ENCODE measurements around the gene SLC47A2. TPM values are rescaled to one million over a fixed set of nuclear protein-coding genes. Genes with fewer than 3 reads are reported as not detected.
A peak's percentile ranks its signal among the peaks of the same experiment; 100 is the strongest.

Gene SLC47A2
- total RNA-seq, 1 experiment from 2014 or later, result not detected

DNA sequence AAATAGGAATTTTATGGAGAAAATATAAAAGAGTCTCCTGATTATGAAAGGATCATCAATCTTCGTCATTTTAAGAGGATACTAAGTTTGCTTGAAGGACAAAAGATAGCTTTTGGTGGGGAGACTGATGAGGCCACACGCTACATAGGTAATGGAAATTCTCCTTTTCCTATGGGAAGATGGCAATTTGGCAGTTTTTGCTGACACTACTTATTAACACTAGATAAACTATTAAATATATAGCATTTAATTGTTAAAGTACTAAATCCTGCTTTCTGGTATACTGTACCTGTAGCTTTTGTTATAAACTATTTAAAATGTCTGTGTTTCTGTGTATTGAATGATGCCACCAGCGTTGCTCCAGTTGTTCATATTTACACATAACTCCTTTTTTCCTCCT, 55.3 kb downstream of the SLC47A2 start:
- Histone ChIP-seq H3K36me3 (peaks cover 57% of the 10 kb centered on the region), H3K27ac (no peak overlapping the region), H3K9me3 (replicated peaks) (0 out of 2 replicates have a peak, but pooled peaks cover 6% of the 10 kb centered on the region), H3K4me3 (no peak overlapping the region), H3K4me1 (no peaks in the 10 kb centered on the region), H3K27me3 (no peaks in the 10 kb centered on the region)
- no peak for DNase-seq

DNA sequence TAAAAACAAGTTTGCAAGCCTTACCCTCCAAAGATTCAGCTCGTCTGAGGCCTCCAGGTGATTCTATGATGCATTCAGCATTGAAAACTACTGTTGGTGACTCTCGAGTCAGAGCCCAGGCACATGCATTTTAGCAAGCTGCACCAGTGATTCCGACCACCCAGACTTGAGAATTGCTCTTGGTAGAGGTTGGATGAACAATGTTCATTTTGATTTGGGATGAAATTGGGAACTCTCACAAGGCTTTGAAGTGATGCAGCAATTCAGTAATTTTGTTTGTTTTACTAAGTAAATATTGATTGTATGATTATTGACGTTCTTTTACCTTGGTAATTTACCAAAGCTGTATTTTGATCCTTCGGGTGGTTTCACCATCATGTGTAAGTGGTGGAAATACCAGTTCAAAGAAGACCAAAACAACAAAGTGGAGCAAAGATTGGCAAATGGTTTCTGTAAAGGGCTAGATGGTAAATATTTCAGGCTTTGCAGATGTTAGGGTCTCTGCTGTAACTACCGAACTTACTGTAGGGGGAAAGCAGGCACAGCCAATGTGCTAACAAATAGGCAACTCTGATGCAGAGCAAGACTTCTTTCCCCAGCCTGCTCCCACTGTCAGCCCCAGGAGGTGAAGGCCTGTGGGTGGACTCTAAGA, 56.0 kb downstream of the SLC47A2 start:
- no peaks in the 10 kb centered on the region for H3K4me1 ChIP-seq
- no peak for DNase-seq
- no peak overlapping the region for H3K4me3 ChIP-seq
- peaks cover 7% of the 10 kb centered on the region; the same call in 1 of the 2 replicates for H3K9me3 ChIP-seq (replicated peaks)
- H3K27ac ChIP-seq, result no peak overlapping the region
- H3K36me3 ChIP-seq, result peaks cover 58% of the 10 kb centered on the region
- no peaks in the 10 kb centered on the region for H3K27me3 ChIP-seq

DNA sequence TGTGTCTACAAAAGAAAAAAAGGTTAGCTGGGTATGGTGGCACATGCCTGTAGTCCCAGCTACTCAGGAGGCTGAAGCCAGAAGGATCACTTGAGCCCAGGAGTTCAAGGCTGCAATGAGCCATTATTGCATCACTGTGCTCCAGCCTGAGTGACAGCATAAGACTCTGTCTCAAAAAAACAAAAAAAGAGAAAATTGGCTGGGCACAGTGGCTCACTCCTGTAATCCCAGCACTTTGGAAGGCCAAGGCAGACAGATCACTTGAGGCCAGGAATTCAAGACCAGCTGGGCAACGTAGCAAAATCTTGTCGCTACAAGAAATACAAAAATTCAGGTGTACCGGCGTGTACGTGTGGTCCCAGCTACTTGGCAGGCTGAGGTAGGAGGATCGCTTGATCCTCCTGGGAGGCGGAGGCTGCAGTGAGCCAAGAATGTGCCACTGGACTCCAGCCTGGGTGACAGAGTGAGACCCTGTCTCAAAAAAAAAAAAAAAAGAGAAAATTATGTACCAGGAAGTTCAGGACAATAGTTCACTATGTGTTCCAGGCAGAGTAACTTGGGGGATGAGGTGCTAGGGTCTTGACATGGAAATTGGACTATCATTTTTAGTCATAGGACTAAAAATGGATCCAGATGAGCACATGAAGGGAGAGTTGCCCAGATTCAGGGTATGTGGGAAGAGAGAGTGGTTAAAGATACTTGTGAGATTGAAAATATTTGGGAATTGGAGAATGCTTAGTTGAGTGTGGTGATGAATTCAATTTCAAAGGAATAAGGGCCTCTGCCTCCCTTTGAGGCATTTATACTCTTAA, 56.8 kb downstream of the SLC47A2 start:
- H3K27ac ChIP-seq, result no peak overlapping the region
- H3K36me3 ChIP-seq, result peaks cover 58% of the 10 kb centered on the region

GRCh38 chr17:19656851-19657581, 59.4 kb downstream of the SLC47A2 start:
- peaks cover 61% of the 10 kb centered on the region for H3K36me3 ChIP-seq
- H3K4me3 ChIP-seq, result no peak overlapping the region
- no peak for DNase-seq
- no peak overlapping the region for H3K27ac ChIP-seq
- H3K9me3 ChIP-seq (replicated peaks), result peaks cover 21% of the 10 kb centered on the region; the same call in 1 of the 2 replicates
- no peaks in the 10 kb centered on the region for H3K27me3 ChIP-seq
- H3K4me1 ChIP-seq, result no peaks in the 10 kb centered on the region

More for the DNA sequence above, 56.8 kb downstream of the SLC47A2 start:
- Histone ChIP-seq H3K9me3 (replicated peaks) (peaks cover 14% of the 10 kb centered on the region; the same call in 1 of the 2 replicates), H3K4me3 (no peak overlapping the region), H3K4me1 (no peaks in the 10 kb centered on the region), H3K27me3 (no peaks in the 10 kb centered on the region)
- no peak for DNase-seq

GRCh38 chr17:19656336-19656735, 60.0 kb downstream of the SLC47A2 start:
- Histone ChIP-seq H3K36me3 (peaks cover 62% of the 10 kb centered on the region), H3K4me3 (no peak overlapping the region), H3K9me3 (replicated peaks) (peaks cover 21% of the 10 kb centered on the region; the same call in 1 of the 2 replicates), H3K4me1 (no peaks in the 10 kb centered on the region), H3K27me3 (no peaks in the 10 kb centered on the region), H3K27ac (no peak overlapping the region)
- no peak for DNase-seq

DNA sequence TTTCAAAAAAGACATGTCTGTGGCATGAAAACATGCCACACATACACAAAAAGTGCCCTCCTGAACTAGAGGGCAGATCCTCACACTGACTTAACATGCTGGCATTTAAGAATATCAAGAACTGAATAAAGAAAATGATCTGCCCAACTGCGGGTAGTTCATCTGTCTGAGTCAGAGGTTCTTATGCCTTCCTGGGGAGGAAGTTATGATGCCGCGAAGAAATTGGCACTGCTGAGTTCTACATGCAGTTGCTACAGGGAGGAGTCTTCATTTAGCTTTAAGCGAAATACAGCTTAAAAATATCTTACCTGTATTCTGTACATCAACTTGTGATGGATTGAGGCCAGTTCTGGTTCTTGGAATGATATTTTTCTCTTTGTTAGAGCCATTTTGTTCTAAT, 61.5 kb downstream of the SLC47A2 start:
- DNase-seq, result no peak
- no peak overlapping the region for H3K27ac ChIP-seq
- H3K36me3 ChIP-seq, result peaks cover 59% of the 10 kb centered on the region
- H3K9me3 ChIP-seq (replicated peaks), result peaks cover 21% of the 10 kb centered on the region; the same call in 1 of the 2 replicates
- H3K4me1 ChIP-seq, result no peaks in the 10 kb centered on the region
- no peak overlapping the region for H3K4me3 ChIP-seq
- H3K27me3 ChIP-seq, result no peaks in the 10 kb centered on the region

GRCh38 chr17:19654342-19654886, 62.0 kb downstream of the SLC47A2 start:
- Histone ChIP-seq H3K27me3 (no peaks in the 10 kb centered on the region), H3K4me1 (peaks cover 4% of the 10 kb centered on the region; the same call in 1 of the 2 replicates), H3K27ac (no peak overlapping the region), H3K4me3 (no peak overlapping the region), H3K36me3 (peaks cover 59% of the 10 kb centered on the region), H3K9me3 (replicated peaks) (peaks cover 21% of the 10 kb centered on the region; the same call in 1 of the 2 replicates)
- DNase-seq, result peak in 1 of 2 experiments; percentile 38

DNA sequence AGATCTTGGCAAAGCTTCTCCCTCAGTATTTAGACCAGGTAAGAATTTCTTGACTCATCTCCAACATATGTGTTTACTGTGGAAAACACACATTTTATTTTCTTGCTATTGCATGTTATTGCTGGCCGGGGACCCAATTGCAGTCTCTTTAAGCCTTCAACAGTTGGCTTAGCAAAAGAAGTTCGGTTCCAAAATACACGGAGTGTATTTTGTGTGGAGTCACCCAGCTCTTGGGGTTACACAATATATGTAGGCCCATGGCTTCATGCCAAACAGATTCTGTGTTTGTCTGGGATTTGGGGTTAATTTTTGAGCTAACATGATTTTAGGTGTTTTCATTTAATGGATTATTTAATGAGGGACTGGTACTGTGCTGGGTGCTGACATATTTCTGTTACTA, 63.8 kb downstream of the SLC47A2 start:
- peaks cover 17% of the 10 kb centered on the region; the same call in 1 of the 2 replicates for H3K9me3 ChIP-seq (replicated peaks)
- no peak overlapping the region for H3K4me3 ChIP-seq

DNA sequence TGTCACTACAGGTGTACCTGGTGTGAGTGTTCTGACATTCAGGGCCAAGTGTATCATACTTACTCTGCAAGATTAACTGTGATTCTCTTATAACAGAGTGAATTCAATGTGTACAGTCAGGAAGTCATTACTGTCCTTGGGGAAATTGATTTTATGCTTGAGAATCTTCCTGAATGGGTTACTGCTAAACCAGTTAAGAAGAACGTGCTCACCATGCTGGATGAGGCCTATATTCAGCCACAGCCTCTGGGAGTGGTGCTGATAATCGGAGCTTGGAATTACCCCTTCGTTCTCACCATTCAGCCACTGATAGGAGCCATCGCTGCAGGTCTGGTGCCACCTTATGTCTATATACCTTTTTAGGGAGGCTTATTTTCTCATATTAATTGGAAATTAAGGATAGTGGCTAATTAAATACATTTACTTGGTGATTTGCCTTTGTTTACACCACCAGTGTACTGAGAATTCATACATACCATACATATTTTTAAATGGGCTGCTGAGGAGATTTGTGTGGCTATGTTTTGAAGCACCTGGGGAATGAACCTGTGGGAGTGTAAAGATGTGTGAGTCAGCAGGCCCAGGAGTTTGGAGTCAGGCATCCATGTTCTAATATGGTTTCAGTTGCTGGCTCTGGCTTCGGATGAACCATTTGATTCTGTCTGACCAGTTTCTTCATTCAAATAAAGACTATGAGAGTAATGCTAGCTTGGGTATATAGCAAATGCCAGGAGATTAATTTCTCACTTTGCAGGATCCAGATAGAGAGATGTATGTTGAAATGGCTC, 64.7 kb downstream of the SLC47A2 start:
- Histone ChIP-seq H3K9me3 (replicated peaks) (peaks cover 16% of the 10 kb centered on the region; the same call in 1 of the 2 replicates), H3K4me1 (peaks cover 15% of the 10 kb centered on the region), H3K4me3 (no peak overlapping the region), H3K27ac (no peak overlapping the region), H3K27me3 (no peaks in the 10 kb centered on the region), H3K36me3 (peaks cover 47% of the 10 kb centered on the region)
- no peak for DNase-seq

More for the DNA sequence above, 63.8 kb downstream of the SLC47A2 start:
- H3K4me1 ChIP-seq, result peaks cover 5% of the 10 kb centered on the region
- peaks cover 54% of the 10 kb centered on the region for H3K36me3 ChIP-seq
- DNase-seq, result no peak
- no peaks in the 10 kb centered on the region for H3K27me3 ChIP-seq
- no peak overlapping the region for H3K27ac ChIP-seq

DNA sequence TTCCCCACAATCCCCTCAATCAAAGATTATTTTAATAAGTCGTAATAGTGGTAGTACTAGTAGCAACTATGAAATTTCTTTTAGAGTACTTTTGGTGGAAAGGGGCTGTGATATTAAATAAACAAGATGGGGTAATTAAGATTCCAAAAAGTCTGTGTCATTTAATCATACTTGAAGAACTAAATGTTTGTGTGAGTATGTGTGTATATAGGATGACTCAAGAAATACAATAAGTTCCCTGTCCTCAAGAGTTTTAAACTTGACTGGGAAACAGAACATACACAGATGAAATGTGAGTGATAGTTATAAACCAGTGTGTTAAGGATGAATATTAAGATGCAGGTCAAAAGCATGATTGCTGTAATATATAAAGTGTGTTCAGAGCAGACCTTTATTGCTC, 65.6 kb downstream of the SLC47A2 start:
- H3K27me3 ChIP-seq, result no peaks in the 10 kb centered on the region
- H3K27ac ChIP-seq, result no peak overlapping the region
- no peak for DNase-seq
- peaks cover 16% of the 10 kb centered on the region; the same call in 1 of the 2 replicates for H3K9me3 ChIP-seq (replicated peaks)
- H3K4me3 ChIP-seq, result no peak overlapping the region
- H3K36me3 ChIP-seq, result peaks cover 39% of the 10 kb centered on the region
- H3K4me1 ChIP-seq, result peaks cover 16% of the 10 kb centered on the region

DNA sequence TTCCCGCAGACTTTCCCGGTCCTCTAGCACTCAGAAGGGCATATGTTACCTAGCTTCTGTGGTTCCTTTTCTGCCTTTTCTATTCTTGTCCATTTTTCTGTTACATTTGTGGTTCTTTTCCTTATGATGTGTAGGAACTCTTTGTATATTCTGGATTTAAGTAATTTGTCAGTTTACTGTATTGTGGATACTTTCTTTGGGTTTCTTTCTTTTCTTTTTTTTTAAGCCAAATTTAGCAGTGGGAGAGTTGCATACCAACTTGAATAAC, 67.2 kb downstream of the SLC47A2 start:
- H3K27ac ChIP-seq, result peak overlapping the region; percentile 93; the same call in 1 of the 2 replicates
- H3K4me3 ChIP-seq, result peak overlapping the region; percentile 71
- DNase-seq, result no peak
- peaks cover 23% of the 10 kb centered on the region for H3K36me3 ChIP-seq
- peaks cover 16% of the 10 kb centered on the region for H3K4me1 ChIP-seq
- no peaks in the 10 kb centered on the region for H3K27me3 ChIP-seq
- peaks cover 6% of the 10 kb centered on the region; the same call in 1 of the 2 replicates for H3K9me3 ChIP-seq (replicated peaks)

GRCh38 chr17:19648475-19649273, 67.7 kb downstream of the SLC47A2 start, which contains the start of gene ALDH3A2:
ALDH3A2 (plus strand) TSS chr17:19648751; CDS start chr17:19648972, 221 bp downstream.
- peaks cover 1% of the 10 kb centered on the region; the same call in 1 of the 2 replicates for H3K9me3 ChIP-seq (replicated peaks)
- peak; percentile 100 for DNase-seq

More at GRCh38 chr17:19648475-19649273, 67.7 kb downstream of the SLC47A2 start, which contains the start of gene ALDH3A2:
- H3K4me1 ChIP-seq, result peaks cover 16% of the 10 kb centered on the region
- no peaks in the 10 kb centered on the region for H3K27me3 ChIP-seq
- peak within 1 kb of the TSS; percentile 93 for H3K27ac ChIP-seq
- H3K4me3 ChIP-seq, result peak within 1 kb of the TSS; percentile 71
- H3K36me3 ChIP-seq, result peaks cover 17% of the 10 kb centered on the region
